Activated T-helper 17 cell treated with anti-CD3 and anti-CD28 coated beads, Interleukin-2, amount 50 U/mL, for 72 hours (primary cell): ENCODE data around the gene VPS4B. TPM values are rescaled to one million over a fixed set of nuclear protein-coding genes. Genes with fewer than 3 reads are reported as not detected.

ENCODE experiments used
- ATAC-seq: fragments of 150-1000 bp; cut with Tn5 transposase; replicated peaks from 2 replicates; pipeline ENCODE4 v1.10.0; 2021; ENCODE audit warnings: mild to moderate bottlenecking, moderate library complexity
- H3K27ac Mint-ChIP-seq: one replicate; pipeline ENCODE4 v1.8.0; 2022; ENCODE audit warnings: mixed read lengths
- H3K27me3 Mint-ChIP-seq: one replicate; pipeline ENCODE4 v1.8.0; 2022; ENCODE audit warnings: mixed read lengths
- H3K36me3 Mint-ChIP-seq: one replicate; pipeline ENCODE4 v1.8.0; 2022; ENCODE audit warnings: low read depth, mild to moderate bottlenecking, mixed read lengths
- H3K4me1 Mint-ChIP-seq: one replicate; pipeline ENCODE4 v1.8.0; 2022; ENCODE audit warnings: mixed read lengths
- H3K4me3 Mint-ChIP-seq: one replicate; pipeline ENCODE4 v1.8.0; 2022; ENCODE audit warnings: mild to moderate bottlenecking, mixed read lengths
- H3K9me3 Mint-ChIP-seq: one replicate; pipeline ENCODE4 v1.8.0; 2022; ENCODE audit warnings: mixed read lengths
- total RNA-seq, 2 donors: library from RNA; stranded (reverse); gene quantifications; one replicate each; pipeline ENCODE4 v1.2.3, GENCODE V29; 2022

Gene VPS4B
- total RNA-seq, 2 donors from 2014 or later = 63.8 to 72.3 TPM

GRCh38 chr18:63342206-63342605 is 80.1 kb downstream of the VPS4B start:
- Mint-ChIP-seq H3K4me3 (no peak overlapping the region), H3K27me3 (no peaks in the 10 kb centered on the region), H3K9me3 (no peaks in the 10 kb centered on the region), H3K27ac (no peak overlapping the region), H3K4me1 (peaks cover 11% of the 10 kb centered on the region), H3K36me3 (peaks cover 100% of the 10 kb centered on the region)
- peak; percentile 64 for ATAC-seq

GRCh38 chr18:63339920-63340484 is 82.3 kb downstream of the VPS4B start:
- Mint-ChIP-seq H3K4me1 (peaks cover 13% of the 10 kb centered on the region), H3K9me3 (no peaks in the 10 kb centered on the region), H3K27ac (no peak overlapping the region), H3K36me3 (peaks cover 100% of the 10 kb centered on the region), H3K4me3 (no peak overlapping the region), H3K27me3 (no peaks in the 10 kb centered on the region)
- peak; percentile 35 for ATAC-seq

Other genes with a start within 250 kb of the VPS4B start
- gene BCL2, start 102.7 kb downstream of the VPS4B start, total RNA-seq = 100 to 1,000 TPM in 1 of 2 donors, 10 to 100 TPM in 1; 95.4 to 269 TPM
- gene KDSR, start 55.3 kb downstream of the VPS4B start, total RNA-seq = 100 to 1,000 TPM in 1 of 2 donors, 10 to 100 TPM in 1; 94.8 to 140 TPM
- not detected for gene SERPINB5, start 54.5 kb upstream of the VPS4B start, total RNA-seq
- not detected for gene SERPINB12, start 119.9 kb upstream of the VPS4B start, total RNA-seq
- not detected for gene SERPINB13, start 164.9 kb upstream of the VPS4B start, total RNA-seq
- not detected for gene SERPINB4, start 221.8 kb upstream of the VPS4B start, total RNA-seq
- gene SERPINB3, start 239.4 kb upstream of the VPS4B start, total RNA-seq = not detected